ENCODE results near the gene CYB5R3. TPM values are rescaled to one million over a fixed set of nuclear protein-coding genes. Genes with fewer than 3 reads are reported as not detected.
"Not testable (repeated sequence)": the region's sequence is repeated elsewhere in the genome, so short reads cannot be mapped to it uniquely, and the experiment has no call there.

The CYB5R3 gene
- total RNA-seq, 1 experiment from 2014 or later = 48.4 TPM

- not testable (repeated sequence) for DNase-seq (ENCODE audit: low spot score)
These were observed 81.2 kb downstream of the CYB5R3 start for GRCh38 chr22:42567950-42568349.

Other genes with a start within 250 kb of the CYB5R3 start
- gene NFAM1, start 217.0 kb downstream of the CYB5R3 start, total RNA-seq (2014; rRNA removed; shearing (Covaris generic)) = not detected in 2 replicates
- 20.2 and 26.5 TPM in 2 replicates for gene RRP7A, start 129.6 kb downstream of the CYB5R3 start, total RNA-seq (2014; rRNA removed; shearing (Covaris generic))
- gene SERHL2, start 95.4 kb downstream of the CYB5R3 start, total RNA-seq (2014; rRNA removed; shearing (Covaris generic)) = 0.10 and 0.62 TPM in 2 replicates
- 20.2 and 27.8 TPM in 2 replicates for gene POLDIP3, start 34.5 kb downstream of the CYB5R3 start, total RNA-seq (2014; rRNA removed; shearing (Covaris generic))
- not detected in 2 replicates for gene ATP5MGL, start 8.8 kb downstream of the CYB5R3 start, total RNA-seq (2014; rRNA removed; shearing (Covaris generic))
- gene A4GALT, start 71.5 kb upstream of the CYB5R3 start, total RNA-seq (2014; rRNA removed; shearing (Covaris generic)) = 0.48 and 2.2 TPM in 2 replicates
- gene ARFGAP3, start 207.9 kb upstream of the CYB5R3 start, total RNA-seq (2014; rRNA removed; shearing (Covaris generic)) = 39.8 and 46.0 TPM in 2 replicates